Peyer's patch (tissue), 4 donors: ENCODE measurements around the gene ATP1A1.

Experiments used
- CTCF ChIP-seq, 6 experiments: fragments of 450-650 bp in 4 of 6; fragments of 200-600 bp in 2 of 6; sonication (generic) in 1 of 6; IDR thresholded peaks; one replicate each; pipeline ENCODE4 v1.5.1; 2017 to 2019; ENCODE audit warnings: antibody characterized with exemption in 6 of 6, mild to moderate bottlenecking in 3 of 6, moderate library complexity in 1 of 6
- POLR2A ChIP-seq, 2 donors: fragments of 450-650 bp; IDR thresholded peaks; one replicate each; pipeline ENCODE4 v1.5.1; 2017; ENCODE audit warnings: antibody characterized with exemption in 2 of 2, mild to moderate bottlenecking in 2 of 2, moderate library complexity in 2 of 2

- TF ChIP-seq CTCF (IDR thresholded peaks at IDR 0.05) (peak in 1 of 6 experiments; percentile 3), POLR2A (IDR thresholded peaks at IDR 0.05) (no peak)
Measured at GRCh38 chr1:116408193-116408592, 35.1 kb downstream of the ATP1A1 start.
